ENCODE measurements around the gene CC2D1B.
A peak's percentile ranks its signal among the peaks of the same experiment; 100 is the strongest.
"Not testable (repeated sequence)": the region's sequence is repeated elsewhere in the genome, so short reads cannot be mapped to it uniquely, and the experiment has no call there.

The CC2D1B gene

GRCh38 chr1:52365746-52366516, at the start of gene CC2D1B:
Gene CC2D1B, minus strand, starts transcription at chr1:52366205. Its CDS starts 1,585 bp downstream, at chr1:52364620.
- DNase-seq, result peak; percentile 97 to 99 (median 97)

GRCh38 chr1:52414942-52415341, 48.9 kb upstream of the CC2D1B start:
- no peak for DNase-seq

- no peak for DNase-seq
Observed at GRCh38 chr1:52413410-52413989, 47.5 kb upstream of the CC2D1B start.

- no peak for DNase-seq
Observed at GRCh38 chr1:52404975-52405338, 39.0 kb upstream of the CC2D1B start.

- peak; percentile 90 to 97 (median 94) for DNase-seq
Observed at GRCh38 chr1:52404116-52404974, 38.3 kb upstream of the CC2D1B start, which contains the start of the genes ORC1 and PRPF38A. Gene ORC1, minus strand, starts transcription at chr1:52404423. Its CDS starts 2,200 bp downstream, at chr1:52402223. Gene PRPF38A, plus strand, starts transcription at chr1:52404602. Its CDS starts 148 bp downstream, at chr1:52404750.

GRCh38 chr1:52403566-52404115, 37.6 kb upstream of the CC2D1B start:
- peak in 2 of 4 experiments; percentile 14 to 23 for DNase-seq

GRCh38 chr1:52402860-52403240, 36.8 kb upstream of the CC2D1B start:
- DNase-seq, result no peak

- DNase-seq, result no peak
Observed at GRCh38 chr1:52400131-52400530, 34.1 kb upstream of the CC2D1B start.

GRCh38 chr1:52399629-52400028, 33.6 kb upstream of the CC2D1B start:
- DNase-seq, result no peak

GRCh38 chr1:52393174-52393573, 27.2 kb upstream of the CC2D1B start:
- no peak for DNase-seq

- DNase-seq, result no peak
Observed at GRCh38 chr1:52386458-52386857, 20.5 kb upstream of the CC2D1B start.

- DNase-seq, result no peak
Observed at GRCh38 chr1:52385376-52385775, 19.4 kb upstream of the CC2D1B start.

GRCh38 chr1:52369851-52370250, 3.8 kb upstream of the CC2D1B start:
- DNase-seq, result not testable (repeated sequence)

- DNase-seq, result peak in 3 of 4 experiments; percentile 11 to 55 (median 19)
Observed at GRCh38 chr1:52368383-52369172, 2.6 kb upstream of the CC2D1B start.

- no peak for DNase-seq
Observed at GRCh38 chr1:52367272-52367671, 1.3 kb upstream of the CC2D1B start.

GRCh38 chr1:52366517-52366827, 467 bp upstream of the CC2D1B start:
- no peak for DNase-seq

GRCh38 chr1:52365071-52365745, 797 bp downstream of the CC2D1B start:
- no peak for DNase-seq

GRCh38 chr1:52364235-52364839, 1.7 kb downstream of the CC2D1B start:
- no peak for DNase-seq

- DNase-seq, result no peak
Observed at GRCh38 chr1:52360595-52360968, 5.4 kb downstream of the CC2D1B start.

GRCh38 chr1:52359676-52360594, 6.1 kb downstream of the CC2D1B start:
- DNase-seq, result no peak
